ENCODE measurements around the gene NKTR.

DNA sequence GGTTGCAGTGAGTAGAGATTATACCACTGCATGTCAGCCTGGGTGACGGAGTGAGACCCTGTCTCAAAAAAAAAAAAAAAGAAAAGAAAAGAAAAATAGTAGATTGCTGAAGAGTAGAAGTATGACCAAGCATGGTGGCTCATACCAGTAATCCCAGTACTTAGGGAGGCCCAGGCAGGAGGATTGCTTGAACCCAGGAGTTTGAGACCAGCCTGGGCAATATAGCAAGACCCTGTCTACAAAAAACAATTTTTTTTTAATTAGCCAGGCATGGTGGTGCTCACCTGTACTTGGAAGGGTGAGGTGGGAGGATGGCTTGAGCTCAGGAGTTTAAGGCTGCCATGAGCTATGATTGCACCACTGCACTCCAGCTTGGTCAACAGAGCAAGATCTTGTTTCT is 2.5 kb downstream of the NKTR start:
- TF ChIP-seq, protein P1, sequence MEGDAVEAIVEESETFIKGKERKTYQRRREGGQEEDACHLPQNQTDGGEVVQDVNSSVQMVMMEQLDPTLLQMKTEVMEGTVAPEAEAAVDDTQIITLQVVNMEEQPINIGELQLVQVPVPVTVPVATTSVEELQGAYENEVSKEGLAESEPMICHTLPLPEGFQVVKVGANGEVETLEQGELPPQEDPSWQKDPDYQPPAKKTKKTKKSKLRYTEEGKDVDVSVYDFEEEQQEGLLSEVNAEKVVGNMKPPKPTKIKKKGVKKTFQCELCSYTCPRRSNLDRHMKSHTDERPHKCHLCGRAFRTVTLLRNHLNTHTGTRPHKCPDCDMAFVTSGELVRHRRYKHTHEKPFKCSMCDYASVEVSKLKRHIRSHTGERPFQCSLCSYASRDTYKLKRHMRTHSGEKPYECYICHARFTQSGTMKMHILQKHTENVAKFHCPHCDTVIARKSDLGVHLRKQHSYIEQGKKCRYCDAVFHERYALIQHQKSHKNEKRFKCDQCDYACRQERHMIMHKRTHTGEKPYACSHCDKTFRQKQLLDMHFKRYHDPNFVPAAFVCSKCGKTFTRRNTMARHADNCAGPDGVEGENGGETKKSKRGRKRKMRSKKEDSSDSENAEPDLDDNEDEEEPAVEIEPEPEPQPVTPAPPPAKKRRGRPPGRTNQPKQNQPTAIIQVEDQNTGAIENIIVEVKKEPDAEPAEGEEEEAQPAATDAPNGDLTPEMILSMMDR (IDR thresholded peaks at IDR 0.05; ENCODE audit: poor library complexity, severe bottlenecking), result no peak
- no peak for TF ChIP-seq SMC3 (conservative IDR thresholded peaks at IDR 0.05; ENCODE audit: poor library complexity)
- no peak for TF ChIP-seq TAF1 (IDR thresholded peaks at IDR 0.05; ENCODE audit: low read depth)
- no peak for TF ChIP-seq EZH2 (IDR thresholded peaks at IDR 0.05; ENCODE audit: borderline replicate concordance, insufficient read depth, low read length, poor library complexity, severe bottlenecking)
- TF ChIP-seq, protein P2, sequence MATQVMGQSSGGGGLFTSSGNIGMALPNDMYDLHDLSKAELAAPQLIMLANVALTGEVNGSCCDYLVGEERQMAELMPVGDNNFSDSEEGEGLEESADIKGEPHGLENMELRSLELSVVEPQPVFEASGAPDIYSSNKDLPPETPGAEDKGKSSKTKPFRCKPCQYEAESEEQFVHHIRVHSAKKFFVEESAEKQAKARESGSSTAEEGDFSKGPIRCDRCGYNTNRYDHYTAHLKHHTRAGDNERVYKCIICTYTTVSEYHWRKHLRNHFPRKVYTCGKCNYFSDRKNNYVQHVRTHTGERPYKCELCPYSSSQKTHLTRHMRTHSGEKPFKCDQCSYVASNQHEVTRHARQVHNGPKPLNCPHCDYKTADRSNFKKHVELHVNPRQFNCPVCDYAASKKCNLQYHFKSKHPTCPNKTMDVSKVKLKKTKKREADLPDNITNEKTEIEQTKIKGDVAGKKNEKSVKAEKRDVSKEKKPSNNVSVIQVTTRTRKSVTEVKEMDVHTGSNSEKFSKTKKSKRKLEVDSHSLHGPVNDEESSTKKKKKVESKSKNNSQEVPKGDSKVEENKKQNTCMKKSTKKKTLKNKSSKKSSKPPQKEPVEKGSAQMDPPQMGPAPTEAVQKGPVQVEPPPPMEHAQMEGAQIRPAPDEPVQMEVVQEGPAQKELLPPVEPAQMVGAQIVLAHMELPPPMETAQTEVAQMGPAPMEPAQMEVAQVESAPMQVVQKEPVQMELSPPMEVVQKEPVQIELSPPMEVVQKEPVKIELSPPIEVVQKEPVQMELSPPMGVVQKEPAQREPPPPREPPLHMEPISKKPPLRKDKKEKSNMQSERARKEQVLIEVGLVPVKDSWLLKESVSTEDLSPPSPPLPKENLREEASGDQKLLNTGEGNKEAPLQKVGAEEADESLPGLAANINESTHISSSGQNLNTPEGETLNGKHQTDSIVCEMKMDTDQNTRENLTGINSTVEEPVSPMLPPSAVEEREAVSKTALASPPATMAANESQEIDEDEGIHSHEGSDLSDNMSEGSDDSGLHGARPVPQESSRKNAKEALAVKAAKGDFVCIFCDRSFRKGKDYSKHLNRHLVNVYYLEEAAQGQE (IDR thresholded peaks at IDR 0.05; ENCODE audit: borderline replicate concordance), result no peak
- no peak for TF ChIP-seq EP300 (conservative IDR thresholded peaks at IDR 0.05; ENCODE audit: poor library complexity, severe bottlenecking)
- no peak for TF ChIP-seq POLR2AphosphoS5 (IDR thresholded peaks at IDR 0.05)
- no peak for TF ChIP-seq RAD21 (conservative IDR thresholded peaks at IDR 0.05)
- TF ChIP-seq MXI1 (conservative IDR thresholded peaks at IDR 0.05; ENCODE audit: poor library complexity, severe bottlenecking), result no peak

Data from neural cell (in vitro differentiated cells).